HG03439 (cell line): ENCODE measurements around the gene PTGDS.

ENCODE experiments used
- ATAC-seq: cut with Tn5 transposase; IDR thresholded peaks from one replicate; pipeline ENCODE4 v1.9.1; 2021; ENCODE audit warnings: mild to moderate bottlenecking, moderate library complexity; ENCODE audit not compliant: unreplicated experiment

The PTGDS gene

GRCh38 chr9:136957461-136957860, 19.8 kb upstream of the PTGDS start:
- ATAC-seq, result no peak

DNA sequence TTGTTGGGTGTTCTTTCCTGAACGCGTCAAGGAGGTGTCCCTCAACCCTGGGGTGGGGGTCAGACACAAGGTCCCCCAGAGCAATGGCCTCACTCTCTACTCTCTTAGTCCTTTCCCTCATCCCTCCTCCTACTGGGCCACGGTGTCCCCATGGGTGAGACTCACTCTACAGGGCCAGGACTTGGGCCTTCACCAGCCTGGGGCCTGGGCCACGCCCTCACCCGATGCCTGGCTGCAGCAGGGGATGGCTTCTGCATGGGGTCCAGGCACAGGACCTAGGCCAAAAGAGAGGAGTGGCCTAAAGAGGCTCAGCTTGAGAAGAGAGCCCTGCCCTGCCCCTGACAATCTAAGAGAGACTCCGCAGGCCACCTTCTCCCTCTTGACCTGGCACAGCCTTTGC, 19.4 kb upstream of the PTGDS start:
- no peak for ATAC-seq

DNA sequence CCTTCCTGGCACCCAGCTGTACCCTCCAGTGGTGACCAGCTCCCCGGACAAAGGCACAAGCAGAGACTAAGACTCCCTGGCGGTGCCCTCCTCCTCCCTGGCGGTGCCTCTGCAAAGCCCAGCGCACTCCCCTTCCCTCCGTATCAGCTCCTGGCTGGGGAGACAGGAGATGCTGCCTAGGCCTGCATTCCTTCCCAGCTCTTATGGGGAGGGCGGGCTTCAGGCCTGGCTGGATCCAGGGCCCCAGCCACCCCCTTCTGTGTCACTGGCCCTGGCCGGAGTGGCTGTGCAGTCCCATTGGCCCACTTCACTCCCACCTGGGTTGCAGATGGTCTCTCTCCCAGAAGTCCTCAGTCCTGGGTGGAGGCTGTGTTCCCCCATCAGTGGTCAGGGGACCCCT, 18.8 kb upstream of the PTGDS start:
- no peak for ATAC-seq

GRCh38 chr9:136958898-136959850, 18.1 kb upstream of the PTGDS start:
- ATAC-seq, result no peak

GRCh38 chr9:136960212-136960937, 16.9 kb upstream of the PTGDS start:
- ATAC-seq, result no peak

GRCh38 chr9:136960938-136961275, 16.4 kb upstream of the PTGDS start:
- no peak for ATAC-seq

DNA sequence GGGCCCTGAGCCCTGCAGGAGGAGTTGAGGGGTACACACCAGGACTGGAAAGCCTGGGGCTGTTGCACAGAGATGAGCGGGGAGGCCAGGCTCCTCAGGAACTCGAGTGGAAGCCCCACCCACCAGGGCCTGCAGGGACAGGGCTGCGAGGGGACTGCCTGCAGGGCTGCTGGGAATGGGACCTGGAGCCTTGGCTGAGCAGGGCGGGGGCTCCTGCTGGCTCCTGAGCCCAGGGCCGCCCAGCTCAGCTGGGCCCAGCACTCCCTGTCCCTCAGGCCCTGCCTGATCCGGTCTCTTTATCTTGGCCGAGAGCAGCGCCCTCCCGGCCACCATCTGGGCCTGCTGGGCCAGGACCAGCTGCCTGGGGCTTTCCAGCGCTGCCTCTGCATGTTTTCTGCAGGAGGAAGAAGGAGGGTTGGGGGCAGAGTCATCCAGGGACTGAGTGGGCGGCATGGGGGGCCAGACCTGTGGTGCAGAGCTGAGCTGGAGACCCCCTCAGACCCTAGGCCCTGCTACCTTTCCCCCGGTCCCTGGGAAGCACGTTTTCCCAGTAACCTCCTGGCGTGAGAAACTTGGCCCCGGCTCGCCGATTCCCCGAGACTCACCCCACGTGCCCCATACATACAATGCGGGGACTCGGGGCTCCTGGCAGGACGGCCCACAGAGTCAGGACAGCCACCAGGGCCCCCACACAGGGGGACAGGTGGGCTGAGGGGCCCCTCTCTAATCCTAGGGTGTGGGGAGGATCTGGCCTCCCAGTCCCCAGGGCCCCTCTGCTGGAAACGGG, 15.8 kb upstream of the PTGDS start:
- no peak for ATAC-seq

GRCh38 chr9:136962163-136962562, 15.1 kb upstream of the PTGDS start:
- no peak for ATAC-seq

DNA sequence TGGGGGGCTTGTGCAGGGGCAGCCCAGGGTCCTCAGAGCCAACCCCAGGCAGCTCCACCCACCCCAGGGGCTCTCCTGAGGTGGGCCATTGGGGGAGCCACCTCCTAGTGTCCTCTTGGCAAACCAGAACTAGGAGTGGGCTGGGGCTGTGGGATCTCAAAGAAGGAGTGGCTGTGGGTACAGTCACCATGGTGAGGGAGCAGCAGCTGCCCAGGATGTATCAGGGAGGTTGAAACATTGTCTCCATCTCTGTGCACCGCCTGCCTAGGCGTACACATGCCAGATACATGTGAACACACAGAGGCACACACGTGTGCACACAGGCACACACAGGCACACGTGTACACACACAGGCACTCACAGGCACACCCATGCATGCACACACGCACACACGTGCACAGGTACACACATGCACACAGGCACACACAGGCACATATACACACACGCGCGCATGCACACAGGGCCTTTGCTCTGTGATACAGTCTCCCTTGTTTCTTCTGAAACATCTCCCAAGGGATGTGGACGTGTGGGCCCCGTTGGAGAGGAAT, 14.5 kb upstream of the PTGDS start:
- ATAC-seq, result no peak

DNA sequence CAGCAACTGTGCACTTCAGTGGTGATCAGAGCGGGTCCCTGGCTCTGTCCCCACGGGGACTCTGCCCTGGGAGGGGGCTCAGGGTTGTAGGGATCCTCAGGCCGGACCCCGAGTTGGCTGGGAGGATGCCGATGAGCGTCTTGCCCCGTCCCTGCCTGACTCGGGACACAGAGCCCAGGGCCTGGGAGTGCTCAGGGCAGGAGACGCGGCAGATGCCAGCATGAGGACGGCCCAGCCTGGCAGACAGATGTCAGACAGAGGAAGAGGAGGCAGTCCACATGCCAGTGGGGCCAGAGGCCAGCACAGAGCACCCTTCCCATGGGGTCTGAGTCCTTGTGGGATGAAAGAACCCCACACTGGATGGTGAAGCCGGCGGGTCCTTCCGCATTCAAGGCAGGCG, 14.0 kb upstream of the PTGDS start:
- no peak for ATAC-seq

DNA sequence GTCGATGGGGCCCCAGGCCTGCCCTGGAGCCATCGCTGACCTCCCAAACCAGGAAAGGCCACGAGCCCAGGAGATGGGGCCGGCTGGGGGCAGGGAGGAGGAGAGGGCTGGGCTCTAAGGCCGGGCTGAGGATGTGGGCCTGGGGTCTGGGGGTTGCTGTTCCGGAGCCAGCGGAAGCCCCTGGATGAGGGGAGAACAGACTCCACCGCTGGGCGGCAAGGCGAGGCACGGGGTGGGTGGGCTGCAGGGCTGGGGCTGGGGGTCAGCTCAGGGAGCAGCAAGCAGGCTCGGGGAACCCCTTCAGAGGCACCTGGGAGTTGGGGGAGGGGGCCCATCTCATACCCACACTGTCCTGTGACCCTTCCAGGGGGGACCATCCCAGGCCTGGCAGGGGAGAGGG, 13.6 kb upstream of the PTGDS start:
- no peak for ATAC-seq

GRCh38 chr9:136964171-136964689, 13.1 kb upstream of the PTGDS start:
- ATAC-seq, result no peak

DNA sequence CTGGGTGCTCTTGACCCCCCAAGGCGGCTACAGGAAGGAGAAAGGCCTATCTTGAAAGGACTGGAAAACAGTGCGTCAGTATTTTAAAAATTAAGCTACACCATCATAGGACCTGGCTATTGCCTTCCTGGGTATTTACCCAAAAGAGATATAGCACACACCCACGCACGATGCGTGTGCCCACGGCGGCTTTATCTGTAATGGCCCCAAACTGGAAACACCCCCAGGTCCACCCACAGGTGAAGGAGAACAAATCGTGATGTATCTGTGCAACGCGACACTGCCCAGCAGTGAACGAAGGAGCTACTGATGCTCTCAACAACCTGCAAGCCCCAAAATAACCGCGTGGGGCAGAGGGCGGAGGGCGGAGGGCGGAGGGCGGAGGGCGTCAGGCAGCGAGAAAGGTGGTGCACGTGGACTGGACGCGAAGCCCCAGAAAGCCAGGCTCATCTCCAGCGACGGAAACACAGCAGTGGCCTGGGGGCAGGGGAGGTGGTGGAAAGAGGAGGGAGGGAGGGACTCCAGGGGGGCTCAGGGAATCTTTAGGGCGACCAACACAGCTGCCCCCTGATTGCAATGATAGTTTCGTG, 12.4 kb upstream of the PTGDS start:
- no peak for ATAC-seq

DNA sequence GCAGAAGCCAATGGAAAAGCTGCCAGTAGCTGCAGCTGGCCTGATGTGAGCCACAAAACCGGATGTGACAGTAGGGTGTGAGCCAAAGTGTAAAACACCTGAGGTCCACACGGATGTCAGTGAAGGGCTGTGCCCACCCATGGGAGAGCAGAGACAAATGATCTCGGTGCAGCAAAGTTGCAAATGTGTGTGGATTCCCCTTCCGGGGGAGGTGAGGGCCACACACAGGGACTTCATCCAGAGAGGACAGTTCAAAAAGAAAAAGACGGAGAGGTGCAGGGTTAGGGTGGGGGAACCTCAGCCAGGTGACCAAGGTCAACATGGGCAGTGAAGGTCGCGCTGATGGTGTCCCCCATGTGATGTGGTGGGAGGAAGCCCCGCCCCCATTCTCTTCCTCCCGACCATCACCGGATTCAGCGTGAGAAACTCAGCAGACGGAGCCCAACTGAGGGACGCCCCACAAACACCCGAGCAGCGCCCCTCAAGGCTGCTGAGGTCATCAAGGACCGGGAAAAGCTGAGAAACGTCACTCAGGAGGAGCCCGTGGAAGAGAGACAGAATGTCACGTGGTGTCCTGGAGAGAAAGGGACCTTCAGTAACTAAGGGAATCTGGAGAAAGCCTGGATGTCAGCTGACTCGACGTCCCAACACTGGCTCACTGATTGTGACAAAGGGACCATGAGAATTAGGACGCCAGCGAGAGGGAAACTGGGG, 11.4 kb upstream of the PTGDS start:
- ATAC-seq, result no peak

GRCh38 chr9:136968333-136969127, 8.8 kb upstream of the PTGDS start:
- ATAC-seq, result no peak

- ATAC-seq, result no peak
Observed at GRCh38 chr9:136969150-136969549, 8.2 kb upstream of the PTGDS start.

- ATAC-seq, result no peak
Observed at GRCh38 chr9:136969774-136970173, 7.5 kb upstream of the PTGDS start.

- ATAC-seq, result no peak
Observed at GRCh38 chr9:136970361-136970760, 6.9 kb upstream of the PTGDS start.

DNA sequence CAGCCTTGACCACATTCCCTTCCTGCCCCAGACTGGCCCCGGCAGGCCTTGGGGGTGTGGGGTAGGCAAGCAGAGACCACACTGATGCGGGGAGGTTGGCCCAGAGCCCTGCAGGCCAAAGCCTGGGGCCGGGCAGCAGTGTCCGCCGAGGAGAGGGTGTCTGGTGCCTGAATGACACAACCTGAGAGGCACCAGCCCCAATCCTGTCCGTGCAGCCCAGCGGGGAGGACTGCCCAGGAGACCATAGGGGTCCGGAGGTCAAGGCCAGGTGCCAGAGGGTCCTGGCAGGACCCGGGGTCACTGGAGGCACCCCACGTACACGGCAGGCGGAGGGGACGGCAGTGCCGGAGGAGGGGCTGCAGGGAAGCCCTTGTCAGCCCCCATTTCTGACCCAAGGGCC, 5.6 kb upstream of the PTGDS start:
- no peak for ATAC-seq
